Activated gamma-delta T cell treated with anti-CD3 and anti-CD28 coated beads, Interleukin-2, amount 50 U/mL, for 16 hours (primary cell): ENCODE measurements around the gene GRK1.

Experiments
- DNase-seq: peaks from one replicate; pipeline ENCODE4 v3.0.0-alpha.2; 2020; ENCODE audit warnings: low read depth

Gene GRK1

GRCh38 chr13:113632706-113633484, 34.1 kb upstream of the GRK1 start:
- DNase-seq, result no peak

GRCh38 chr13:113633485-113633873, 33.5 kb upstream of the GRK1 start:
- DNase-seq, result no peak

- no peak for DNase-seq
Observed at GRCh38 chr13:113634279-113635047, 32.6 kb upstream of the GRK1 start.

GRCh38 chr13:113635048-113635420, 32.0 kb upstream of the GRK1 start:
- DNase-seq, result no peak

- DNase-seq, result no peak
Observed at GRCh38 chr13:113635709-113636108, 31.3 kb upstream of the GRK1 start.

- no peak for DNase-seq
Observed at GRCh38 chr13:113636266-113636963, 30.6 kb upstream of the GRK1 start.

- DNase-seq, result no peak
Observed at GRCh38 chr13:113637262-113638160, 29.5 kb upstream of the GRK1 start.

GRCh38 chr13:113638173-113638746, 28.8 kb upstream of the GRK1 start:
- no peak for DNase-seq

GRCh38 chr13:113638806-113639205, 28.2 kb upstream of the GRK1 start:
- no peak for DNase-seq

GRCh38 chr13:113639616-113640262, 27.3 kb upstream of the GRK1 start:
- no peak for DNase-seq

- DNase-seq, result no peak
Observed at GRCh38 chr13:113641426-113641825, 25.6 kb upstream of the GRK1 start.

- DNase-seq, result no peak
Observed at GRCh38 chr13:113642563-113642962, 24.5 kb upstream of the GRK1 start.

- no peak for DNase-seq
Observed at GRCh38 chr13:113643593-113643992, 23.4 kb upstream of the GRK1 start.

- DNase-seq, result no peak
Observed at GRCh38 chr13:113644800-113645199, 22.2 kb upstream of the GRK1 start.

- no peak for DNase-seq
Observed at GRCh38 chr13:113645329-113645728, 21.7 kb upstream of the GRK1 start.

GRCh38 chr13:113646376-113646775, 20.6 kb upstream of the GRK1 start:
- no peak for DNase-seq

GRCh38 chr13:113646921-113647340, 20.1 kb upstream of the GRK1 start:
- no peak for DNase-seq

- no peak for DNase-seq
Observed at GRCh38 chr13:113647351-113648215, 19.4 kb upstream of the GRK1 start.

GRCh38 chr13:113648216-113648610, 18.8 kb upstream of the GRK1 start:
- DNase-seq, result no peak

GRCh38 chr13:113649212-113649611, 17.8 kb upstream of the GRK1 start:
- no peak for DNase-seq
